HepG2 (cell line): Measurements from ENCODE around the gene TMEM219. TPM values are rescaled to one million over a fixed set of nuclear protein-coding genes. Genes with fewer than 3 reads are reported as not detected.

Experiments
- CHCHD3 ChIP-seq: sonication (generic); formaldehyde crosslinking; IDR thresholded peaks from 2 replicates; pipeline ENCODE4 v1.8.0; 2022; ENCODE audit warnings: mild to moderate bottlenecking, missing genetic modification reagents, moderate library complexity
- DNMT1 ChIP-seq: sonication (generic); formaldehyde crosslinking; IDR thresholded peaks from 2 replicates; pipeline ENCODE4 v1.5.1; 2020; ENCODE audit warnings: mild to moderate bottlenecking, missing genetic modification reagents
- ERF ChIP-seq: IDR thresholded peaks from 2 replicates; pipeline ENCODE4 v1.6.1; 2018; ENCODE audit warnings: missing biosample characterization, missing genetic modification reagents
- GABPA ChIP-seq, 2 experiments: IDR thresholded peaks; 2 replicates each; pipeline ENCODE4 v1.6.1; 2011 to 2016; ENCODE audit warnings: low read depth in 2 of 2, low read length in 1 of 2, missing biosample characterization in 1 of 2, missing genetic modification characterization in 1 of 2
- GATAD2A ChIP-seq: IDR thresholded peaks from 2 replicates; pipeline ENCODE4 v1.6.1; 2016
- HNRNPK ChIP-seq: fragments of 200-400 bp; formaldehyde crosslinking; IDR thresholded peaks from 2 replicates; pipeline ENCODE4 v1.6.1; 2018; ENCODE audit warnings: low read length, low read depth, moderate library complexity, mild to moderate bottlenecking; ENCODE audit not compliant: poor library complexity, severe bottlenecking
- KAT7 ChIP-seq: IDR thresholded peaks from 2 replicates; pipeline ENCODE4 v1.6.1; 2018; ENCODE audit warnings: borderline replicate concordance, missing compliant biosample characterization
- NFIC ChIP-seq: IDR thresholded peaks from 2 replicates; pipeline ENCODE4 v1.6.1; 2012; ENCODE audit warnings: mild to moderate bottlenecking, low read length, inconsistent platforms
- NFYB ChIP-seq: sonication (generic); formaldehyde crosslinking; IDR thresholded peaks from 2 replicates; pipeline ENCODE4 v1.4.0; 2020; ENCODE audit warnings: missing genetic modification reagents
- RNF219 ChIP-seq: sonication (generic); formaldehyde crosslinking; IDR thresholded peaks from 2 replicates; pipeline ENCODE4 v1.5.0; 2020; ENCODE audit warnings: mild to moderate bottlenecking, missing genetic modification reagents
- RXRA ChIP-seq: sonication (generic); formaldehyde crosslinking; IDR thresholded peaks from 2 replicates; pipeline ENCODE4 v1.5.1; 2020; ENCODE audit warnings: missing genetic modification reagents
- SIX1 ChIP-seq: sonication (generic); formaldehyde crosslinking; IDR thresholded peaks from 2 replicates; pipeline ENCODE4 v1.4.0; 2020; ENCODE audit warnings: missing genetic modification reagents, borderline replicate concordance
- SMAD3 ChIP-seq: sonication (generic); formaldehyde crosslinking; IDR thresholded peaks from 2 replicates; pipeline ENCODE4 v1.4.0; 2020; ENCODE audit warnings: missing genetic modification reagents
- TCF12 ChIP-seq, 2 experiments: fragments of 450-650 bp in 1 of 2; sonication (generic) in 1 of 2; formaldehyde crosslinking in 1 of 2; IDR thresholded peaks; 2 replicates each; pipeline versions ENCODE4 v1.6.1 to v1.8.0; 2017 to 2022; ENCODE audit warnings: antibody characterized with exemption in 1 of 2, mild to moderate bottlenecking in 1 of 2, missing genetic modification reagents in 1 of 2, moderate library complexity in 1 of 2
- ZFY ChIP-seq: sonication (generic); formaldehyde crosslinking; IDR thresholded peaks from 2 replicates; pipeline ENCODE4 v1.4.0; 2020; ENCODE audit warnings: missing genetic modification reagents
- ZNF451 ChIP-seq: sonication (generic); formaldehyde crosslinking; IDR thresholded peaks from 2 replicates; pipeline ENCODE4 v1.5.0; 2020; ENCODE audit warnings: mild to moderate bottlenecking, missing genetic modification reagents
- ZNF577 ChIP-seq: sonication (generic); formaldehyde crosslinking; IDR thresholded peaks from 2 replicates; pipeline ENCODE4 v1.4.0; 2020; ENCODE audit warnings: mild to moderate bottlenecking, low read depth, missing genetic modification reagents, borderline replicate concordance
- ZNF589 ChIP-seq: sonication (generic); formaldehyde crosslinking; conservative IDR thresholded peaks from 2 replicates; pipeline ENCODE4 v1.8.0; 2022; ENCODE audit warnings: mild to moderate bottlenecking, moderate library complexity, missing genetic modification reagents
- ZNF768 ChIP-seq: sonication (generic); formaldehyde crosslinking; IDR thresholded peaks from 2 replicates; pipeline ENCODE4 v1.4.0; 2020; ENCODE audit warnings: missing genetic modification reagents
- ZNF781 ChIP-seq: sonication (generic); formaldehyde crosslinking; IDR thresholded peaks from 2 replicates; pipeline ENCODE4 v1.5.1; 2020; ENCODE audit warnings: borderline replicate concordance, mild to moderate bottlenecking, missing genetic modification reagents; ENCODE audit errors: not compliant biosample characterization
- ZSCAN30 ChIP-seq: sonication (generic); formaldehyde crosslinking; IDR thresholded peaks from 2 replicates; pipeline ENCODE4 v1.5.0; 2020; ENCODE audit warnings: mild to moderate bottlenecking, missing genetic modification reagents
- polyA plus RNA-seq, 8 experiments: library from polyadenylated mRNA; depleted of rRNA in 3 of 8; stranded (reverse) in 7 of 8; unstranded in 1 of 8; fragments of >200 nt; fragmentation: Illumina TruSeq in 4 of 8; extraction: Trizol in 4 of 8; gene quantifications; 2 replicates each; pipeline versions ENCODE4 v1.2.1 to v1.2.3, GENCODE V29; 2011 to 2016; ENCODE audit warnings: low read depth in 4 of 8, missing spikeins in 1 of 8, mixed read lengths in 1 of 8; ENCODE audit not compliant: insufficient read depth in 1 of 8
- total RNA-seq, 5 experiments: library from RNA; depleted of rRNA; stranded (reverse); fragments of >200 nt; fragmentation: Illumina TruSeq; extraction: Trizol; gene quantifications; 2 replicates each; pipeline ENCODE4 v1.2.3, GENCODE V29; 2016; ENCODE audit warnings: low read depth in 1 of 5
- TF ChIP-seq, protein P1 (sequence below): sonication (generic); formaldehyde crosslinking; IDR thresholded peaks from 2 replicates; pipeline ENCODE4 v1.4.0; 2020; ENCODE audit warnings: missing genetic modification reagents
- TF ChIP-seq, protein P2 (sequence below): sonication (generic); formaldehyde crosslinking; IDR thresholded peaks from 2 replicates; pipeline ENCODE4 v1.5.0; 2020; ENCODE audit warnings: mild to moderate bottlenecking, low read depth, missing genetic modification reagents, borderline replicate concordance

TMEM219 gene
- total and polyA plus RNA-seq, 2 of the 13 experiments (the other 11 are each of a cell fraction or from before 2014, with no cell fraction given), result 105 to 115 TPM

GRCh38 chr16:29925781-29926710 is 35.8 kb upstream of the TMEM219 start, which contains the start of gene KCTD13 (continued):
- TF ChIP-seq KAT7 (CRISPR knock-in tag) (peak; percentile 93), DNMT1 (peak; percentile 93; the same call in 1 of the 2 replicates), RXRA (CRISPR knock-in tag) (peak; percentile 61), ZNF589 (CRISPR knock-in tag) (0 out of 2 replicates have a peak, but pooled peaks have one; percentile 19), HNRNPK (peak; percentile 70), GATAD2A (CRISPR knock-in tag) (peak; percentile 29), ZFY (CRISPR knock-in tag) (peak; percentile 98), CHCHD3 (CRISPR knock-in tag) (peak; percentile 64; the same call in 1 of the 2 replicates), ZNF781 (CRISPR knock-in tag) (peak; percentile 76), ZNF768 (CRISPR knock-in tag) (peak; percentile 82), NFIC (no peak), ZSCAN30 (CRISPR knock-in tag) (no peak), SMAD3 (peak; percentile 82), GABPA (IDR thresholded peaks at IDR 0.05; ENCODE audit: low read depth, low read length) (peak; percentile 21), GABPA (CRISPR knock-in tag; IDR thresholded peaks at IDR 0.05; ENCODE audit: low read depth) (no peak; the same call in 1 of the 2 replicates), TCF12 (IDR thresholded peaks at IDR 0.05) (no peak), TCF12 (CRISPR knock-in tag; IDR thresholded peaks at IDR 0.05) (no peak; the same call in 1 of the 2 replicates), SIX1 (CRISPR knock-in tag) (no peak), RNF219 (CRISPR knock-in tag) (peak; percentile 25; the same call in 1 of the 2 replicates), ZNF451 (CRISPR knock-in tag) (peak; percentile 26; the same call in 1 of the 2 replicates), ERF (CRISPR knock-in tag) (peak; percentile 98), ZNF577 (CRISPR knock-in tag) (no peak), NFYB (CRISPR knock-in tag) (peak; percentile 28; the same call in 1 of the 2 replicates)
- TF ChIP-seq, protein P1, sequence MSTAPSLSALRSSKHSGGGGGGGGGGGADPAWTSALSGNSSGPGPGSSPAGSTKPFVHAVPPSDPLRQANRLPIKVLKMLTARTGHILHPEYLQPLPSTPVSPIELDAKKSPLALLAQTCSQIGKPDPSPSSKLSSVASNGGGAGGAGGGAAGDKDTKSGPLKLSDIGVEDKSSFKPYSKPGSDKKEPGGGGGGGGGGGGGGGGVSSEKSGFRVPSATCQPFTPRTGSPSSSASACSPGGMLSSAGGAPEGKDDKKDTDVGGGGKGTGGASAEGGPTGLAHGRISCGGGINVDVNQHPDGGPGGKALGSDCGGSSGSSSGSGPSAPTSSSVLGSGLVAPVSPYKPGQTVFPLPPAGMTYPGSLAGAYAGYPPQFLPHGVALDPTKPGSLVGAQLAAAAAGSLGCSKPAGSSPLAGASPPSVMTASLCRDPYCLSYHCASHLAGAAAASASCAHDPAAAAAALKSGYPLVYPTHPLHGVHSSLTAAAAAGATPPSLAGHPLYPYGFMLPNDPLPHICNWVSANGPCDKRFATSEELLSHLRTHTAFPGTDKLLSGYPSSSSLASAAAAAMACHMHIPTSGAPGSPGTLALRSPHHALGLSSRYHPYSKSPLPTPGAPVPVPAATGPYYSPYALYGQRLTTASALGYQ, result peak; percentile 66; the same call in 1 of the 2 replicates
- TF ChIP-seq, protein P2, sequence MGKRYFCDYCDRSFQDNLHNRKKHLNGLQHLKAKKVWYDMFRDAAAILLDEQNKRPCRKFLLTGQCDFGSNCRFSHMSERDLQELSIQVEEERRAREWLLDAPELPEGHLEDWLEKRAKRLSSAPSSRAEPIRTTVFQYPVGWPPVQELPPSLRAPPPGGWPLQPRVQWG (CRISPR knock-in tag), result no peak
